GM20000 (cell line): ENCODE results near the gene PACRG.
A peak's percentile ranks its signal among the peaks of the same experiment; 100 is the strongest.

Experiments used
- DNase-seq: peaks from one replicate; pipeline ENCODE4 v3.0.0; 2012; ENCODE audit warnings: low spot score
- CTCF ChIP-seq: IDR thresholded peaks from 2 replicates; pipeline ENCODE4 v1.5.1; 2012; ENCODE audit warnings: mild to moderate bottlenecking, control low read depth; ENCODE audit errors: extremely low read depth, missing control alignments

The PACRG gene

GRCh38 chr6:163169521-163169920 is 441.7 kb downstream of the PACRG start:
- DNase-seq: no peak
- TF ChIP-seq CTCF: no peak

- TF ChIP-seq CTCF: peak; percentile 33
- peak; percentile 43 for DNase-seq
These were observed 442.6 kb downstream of the PACRG start for GRCh38 chr6:163170294-163170883.

DNA sequence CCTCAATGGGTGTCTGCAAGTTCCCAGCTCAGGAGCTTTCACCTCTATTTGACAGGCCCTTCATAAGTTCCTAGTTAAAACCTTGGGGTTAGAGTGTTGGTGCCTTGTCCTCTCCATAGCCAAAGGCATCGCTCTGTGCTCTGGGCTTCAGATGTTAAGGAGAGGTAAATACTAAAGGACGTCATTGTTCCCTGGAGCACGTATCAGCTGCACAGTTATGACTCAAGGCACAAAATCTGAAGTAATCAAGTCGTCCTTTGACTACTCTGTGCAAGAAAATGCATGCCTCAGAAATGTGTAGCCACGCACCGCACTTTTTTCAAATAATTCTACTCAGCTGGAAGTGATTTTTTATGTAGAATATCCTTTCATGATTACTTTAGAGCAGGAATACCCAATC is 446.0 kb downstream of the PACRG start:
- no peak for DNase-seq
- TF ChIP-seq CTCF: no peak

DNA sequence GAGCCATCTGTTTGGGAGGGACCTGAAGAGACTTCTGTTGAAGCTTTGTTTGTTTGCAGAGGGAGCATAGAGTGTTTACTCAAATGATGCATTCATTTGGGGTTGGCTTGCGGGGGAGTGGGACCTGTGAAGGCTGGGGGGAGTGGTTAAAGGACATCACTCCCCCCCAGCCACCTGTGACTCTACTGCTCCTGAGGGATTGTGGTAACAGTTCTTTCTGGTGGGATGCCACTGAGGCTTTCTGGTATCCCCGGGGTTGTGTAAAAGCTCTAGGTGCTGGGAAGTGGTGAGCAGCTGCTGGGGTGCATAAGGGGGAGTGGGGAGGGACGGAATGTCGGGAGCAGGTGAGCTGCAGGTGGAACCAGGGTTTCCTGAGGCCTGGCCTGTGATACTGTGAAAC is 447.5 kb downstream of the PACRG start:
- no peak for TF ChIP-seq CTCF
- no peak for DNase-seq

DNA sequence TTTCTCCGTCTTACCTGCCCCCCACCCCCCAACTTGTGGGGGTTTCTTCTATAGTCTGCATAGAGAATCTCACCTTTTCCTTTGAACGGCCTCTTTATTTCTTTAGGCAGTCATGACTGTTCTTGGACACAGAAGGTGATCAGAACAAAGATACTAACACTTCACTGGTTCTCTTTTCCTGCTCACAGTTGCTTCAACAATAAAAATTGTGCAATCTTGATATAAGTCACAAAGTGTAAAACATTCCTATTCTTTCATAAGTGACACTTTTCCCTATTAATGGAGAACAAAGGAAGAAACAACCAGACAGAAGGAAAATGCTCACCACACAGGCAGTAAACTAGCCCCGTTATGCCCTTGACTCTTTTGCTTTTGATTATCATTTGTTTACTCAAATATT is 448.3 kb downstream of the PACRG start:
- TF ChIP-seq CTCF: no peak
- DNase-seq: no peak

GRCh38 chr6:163177007-163177406 is 449.2 kb downstream of the PACRG start:
- TF ChIP-seq CTCF: no peak
- DNase-seq: no peak

- DNase-seq: no peak
- no peak for TF ChIP-seq CTCF
These were observed 450.2 kb downstream of the PACRG start for GRCh38 chr6:163177892-163178420.
